CD4-positive, CD25-positive, alpha-beta regulatory T cell (primary cell): ENCODE data around the gene THSD7B. TPM values are rescaled to one million over a fixed set of nuclear protein-coding genes. Genes with fewer than 3 reads are reported as not detected.
A peak's percentile ranks its signal among the peaks of the same experiment; 100 is the strongest.
"Not testable (repeated sequence)": the region's sequence is repeated elsewhere in the genome, so short reads cannot be mapped to it uniquely, and the experiment has no call there.

Source experiments
- ATAC-seq, 2 donors: fragments of 150-1000 bp; cut with Tn5 transposase; one replicate each; pipeline ENCODE4 v1.10.0; 2021; ENCODE audit warnings: low read depth in 2 of 2, moderate number of reproducible peaks in 2 of 2, moderate library complexity in 1 of 2
- DNase-seq, 3 donors: peaks; one replicate each; pipeline versions ENCODE4 v3.0.0 to v3.0.0-alpha.2; 2012 to 2022; ENCODE audit warnings: mixed read lengths in 1 of 3
- H3K27ac ChIP-seq: one replicate; pipeline ENCODE4 v1.7.0; 2013; ENCODE audit warnings: mild to moderate bottlenecking, low read length; ENCODE audit not compliant: insufficient read depth, poor library complexity, severe bottlenecking
- H3K27me3 ChIP-seq: one replicate; pipeline ENCODE4 v1.7.0; 2013; ENCODE audit warnings: low read length; ENCODE audit not compliant: control insufficient read depth, insufficient read depth
- H3K36me3 ChIP-seq: one replicate; pipeline ENCODE4 v1.7.0; 2013; ENCODE audit warnings: mild to moderate bottlenecking, low read length, moderate library complexity; ENCODE audit not compliant: control insufficient read depth, insufficient read depth
- H3K4me1 ChIP-seq: 2 replicates; pipeline ENCODE4 v1.7.0; 2013; ENCODE audit warnings: mild to moderate bottlenecking, low read length; ENCODE audit not compliant: insufficient read depth, control insufficient read depth, poor library complexity, severe bottlenecking
- H3K4me3 ChIP-seq: one replicate; pipeline ENCODE4 v1.7.0; 2013; ENCODE audit warnings: low read depth, mild to moderate bottlenecking, low read length, moderate library complexity
- H3K9me3 ChIP-seq, 2 experiments: 1 replicate in 1 of 2; 2 replicates in 1 of 2; pipeline ENCODE4 v1.7.0; 2013; ENCODE audit warnings: low read length in 2 of 2, mild to moderate bottlenecking in 1 of 2, moderate library complexity in 1 of 2; ENCODE audit not compliant: control insufficient read depth in 2 of 2
- H3K27ac Mint-ChIP-seq, 3 donors: one replicate each; pipeline ENCODE4 v1.8.0; 2020 to 2022; ENCODE audit warnings: mild to moderate bottlenecking in 3 of 3, mixed read lengths in 3 of 3, moderate library complexity in 2 of 3
- H3K27me3 Mint-ChIP-seq: one replicate; pipeline ENCODE4 v1.8.0; 2022; ENCODE audit warnings: mild to moderate bottlenecking, mixed read lengths
- H3K36me3 Mint-ChIP-seq: one replicate; pipeline ENCODE4 v1.8.0; 2020; ENCODE audit warnings: mixed read lengths
- H3K4me1 Mint-ChIP-seq, 4 donors: one replicate each; pipeline ENCODE4 v1.8.0; 2020 to 2022; ENCODE audit warnings: mixed read lengths in 4 of 4, mild to moderate bottlenecking in 1 of 4
- H3K4me3 Mint-ChIP-seq, 4 donors: one replicate each; pipeline ENCODE4 v1.8.0; 2020 to 2022; ENCODE audit warnings: mild to moderate bottlenecking in 4 of 4, mixed read lengths in 4 of 4, moderate library complexity in 3 of 4
- H3K9me3 Mint-ChIP-seq, 7 donors: one replicate each; pipeline ENCODE4 v1.8.0; 2020 to 2022; ENCODE audit warnings: mixed read lengths in 7 of 7, mild to moderate bottlenecking in 3 of 7, moderate library complexity in 2 of 7
- polyA plus RNA-seq, 4 donors: library from polyadenylated mRNA; unstranded; fragments of 300-500 nt; fragmentation: Illumina TruSeq; gene quantifications; one replicate each; pipeline ENCODE4 v1.2.3, GENCODE V29; 2021
- total RNA-seq: library from RNA; stranded (reverse); gene quantifications from one replicate; pipeline ENCODE4 v1.2.3, GENCODE V29; 2022

THSD7B gene
- total and polyA plus RNA-seq, 5 donors from 2014 or later, result not detected

DNA sequence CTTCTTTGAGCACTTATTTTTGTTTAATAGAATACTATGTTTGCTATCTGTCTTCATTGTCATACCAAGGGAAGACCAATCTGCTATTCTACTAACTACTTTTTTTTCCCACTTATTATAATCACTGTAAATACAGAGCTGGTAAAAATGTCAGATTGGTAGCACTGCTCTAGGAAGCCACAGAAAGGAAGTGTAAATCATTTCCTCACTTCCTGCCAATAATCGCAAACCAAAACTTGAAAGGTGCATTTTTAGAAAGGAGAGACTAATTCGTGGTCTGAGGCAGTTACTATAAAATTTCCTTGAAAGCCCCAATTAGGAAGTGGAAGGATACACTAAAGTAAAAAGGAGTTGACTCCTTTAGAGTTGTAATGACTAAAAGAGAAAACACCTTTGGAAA, 13.9 kb upstream of the THSD7B start:
- H3K9me3 Mint-ChIP-seq, result peaks cover 0 to 4% (median 0%) of the 10 kb centered on the region in 7 donors
- no peak for DNase-seq
- H3K4me1 ChIP-seq, result no peaks in the 10 kb centered on the region
- H3K27ac Mint-ChIP-seq, result no peak overlapping the region
- H3K4me3 ChIP-seq, result no peak overlapping the region
- no peaks in the 10 kb centered on the region for H3K27me3 ChIP-seq
- H3K36me3 Mint-ChIP-seq, result no peaks in the 10 kb centered on the region
- no peaks in the 10 kb centered on the region for H3K9me3 ChIP-seq
- no peaks in the 10 kb centered on the region for H3K36me3 ChIP-seq
- no peak for ATAC-seq
- H3K27me3 Mint-ChIP-seq, result no peaks in the 10 kb centered on the region
- H3K4me3 Mint-ChIP-seq, result no peak overlapping the region
- no peaks in the 10 kb centered on the region for H3K4me1 Mint-ChIP-seq
- no peak overlapping the region for H3K27ac ChIP-seq

DNA sequence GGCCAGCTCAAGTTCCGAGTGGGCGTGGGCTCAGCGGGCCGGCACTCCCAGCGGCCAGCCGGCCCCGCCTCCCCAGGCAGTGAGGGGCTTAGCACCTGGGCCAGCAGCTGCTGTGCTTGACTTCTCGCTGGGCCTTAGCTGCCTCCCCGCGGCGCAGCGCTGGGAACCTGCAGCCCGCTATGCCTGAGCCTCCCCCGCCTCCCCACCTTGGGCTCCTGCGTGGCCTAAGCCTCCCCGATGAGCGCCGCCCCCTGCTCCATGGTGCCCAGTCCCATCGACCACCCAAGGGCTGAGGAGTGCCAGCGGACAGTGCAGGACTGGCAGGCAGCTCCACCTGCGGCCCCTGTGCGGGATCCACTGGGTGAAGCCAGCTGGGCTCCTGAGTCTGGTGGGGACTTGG, 6.8 kb upstream of the THSD7B start:
- H3K36me3 Mint-ChIP-seq, H3K36me3 ChIP-seq, ATAC-seq, H3K4me1 Mint-ChIP-seq, H3K4me3 Mint-ChIP-seq, H3K9me3 ChIP-seq, H3K4me1 ChIP-seq, H3K27ac ChIP-seq, H3K4me3 ChIP-seq, H3K27ac Mint-ChIP-seq, H3K27me3 ChIP-seq, DNase-seq, H3K9me3 Mint-ChIP-seq: not testable (repeated sequence)
- H3K27me3 Mint-ChIP-seq, result peaks cover 16% of the 10 kb centered on the region

DNA sequence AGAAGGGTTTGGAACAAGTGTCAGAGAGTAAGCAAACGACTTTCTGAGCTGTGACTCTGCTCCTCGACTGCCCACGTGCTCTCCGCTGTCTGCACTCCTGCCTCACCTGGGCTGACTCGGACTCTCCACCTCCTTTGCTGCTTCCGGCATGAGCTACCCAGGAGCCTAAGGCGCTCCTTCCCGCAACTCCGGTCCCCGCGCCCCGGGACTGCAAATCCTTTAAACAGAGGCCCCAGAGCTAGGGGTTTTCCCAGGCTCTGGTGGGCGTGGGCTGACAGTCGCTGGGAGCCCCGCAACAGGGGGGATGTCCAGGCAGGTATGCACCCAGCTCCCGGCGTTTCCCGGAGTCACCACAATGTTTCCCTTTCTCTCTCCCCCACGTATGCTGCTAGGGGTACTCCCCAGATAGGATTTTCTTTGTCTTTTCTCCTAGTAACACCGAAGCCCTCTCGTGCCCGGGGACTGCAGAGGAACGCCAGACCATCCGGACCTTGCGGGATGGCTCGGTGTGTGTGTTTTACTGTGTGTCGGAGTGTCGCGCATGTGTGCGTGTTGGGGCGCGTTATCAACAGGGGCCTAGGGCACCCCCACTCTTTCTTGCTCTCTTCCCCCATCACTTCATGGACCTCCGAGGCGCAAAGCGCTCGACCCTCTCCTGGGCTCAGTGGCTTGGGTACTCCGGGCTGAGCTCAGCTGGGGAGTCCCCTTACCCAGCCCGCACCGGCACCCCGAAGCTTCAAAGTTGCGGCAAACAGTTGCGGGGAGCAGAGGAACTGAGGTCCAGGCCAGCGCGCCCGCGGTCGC, 691 bp upstream of the THSD7B start:
- peaks cover 30% of the 10 kb centered on the region for H3K27me3 ChIP-seq
- peaks cover 0 to 6% (median 0%) of the 10 kb centered on the region in 7 donors for H3K9me3 Mint-ChIP-seq
- no peak overlapping the region for H3K27ac Mint-ChIP-seq
- no peak overlapping the region for H3K4me3 Mint-ChIP-seq
- ATAC-seq, result no peak
- no peak for DNase-seq
- H3K27me3 Mint-ChIP-seq, result peaks cover 64% of the 10 kb centered on the region
- peaks cover 0 to 12% (median 0%) of the 10 kb centered on the region in 4 donors for H3K4me1 Mint-ChIP-seq
- no peak overlapping the region for H3K4me3 ChIP-seq
- H3K27ac ChIP-seq, result no peak overlapping the region
- no peaks in the 10 kb centered on the region for H3K4me1 ChIP-seq
- no peaks in the 10 kb centered on the region for H3K9me3 ChIP-seq
- H3K36me3 Mint-ChIP-seq, result no peaks in the 10 kb centered on the region
- H3K36me3 ChIP-seq, result no peaks in the 10 kb centered on the region

DNA sequence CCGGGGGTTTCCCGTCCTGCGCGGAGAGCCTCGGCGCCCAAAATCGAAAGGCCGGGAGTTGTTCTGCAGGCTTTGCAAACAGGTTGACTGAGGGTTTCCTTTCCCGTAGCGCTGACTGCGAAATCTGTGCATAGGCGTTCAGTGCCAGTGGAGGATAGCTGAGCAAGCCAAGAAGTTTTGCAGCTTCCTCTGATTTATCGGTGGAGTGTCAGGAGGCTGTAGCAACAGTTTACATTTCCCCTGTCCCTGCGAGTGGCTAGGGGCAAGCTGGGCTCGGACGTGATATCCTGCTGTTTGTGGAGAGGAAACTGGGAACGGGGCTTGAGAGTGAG, 694 bp downstream of the THSD7B start:
- Histone ChIP-seq H3K4me3 (no peak overlapping the region), H3K36me3 (no peaks in the 10 kb centered on the region), H3K4me1 (no peaks in the 10 kb centered on the region), H3K27me3 (peaks cover 34% of the 10 kb centered on the region), H3K9me3 (no peaks in the 10 kb centered on the region), H3K27ac (no peak overlapping the region)
- Mint-ChIP-seq H3K9me3 (peaks cover 0 to 6% (median 0%) of the 10 kb centered on the region in 7 donors), H3K27ac (peak overlapping the region in 1 of 3 donors; percentile 52), H3K36me3 (no peaks in the 10 kb centered on the region), H3K27me3 (peaks cover 65% of the 10 kb centered on the region), H3K4me1 (peaks cover 0 to 12% (median 0%) of the 10 kb centered on the region in 4 donors), H3K4me3 (no peak overlapping the region)
- ATAC-seq (no peak), DNase-seq (no peak)

DNA sequence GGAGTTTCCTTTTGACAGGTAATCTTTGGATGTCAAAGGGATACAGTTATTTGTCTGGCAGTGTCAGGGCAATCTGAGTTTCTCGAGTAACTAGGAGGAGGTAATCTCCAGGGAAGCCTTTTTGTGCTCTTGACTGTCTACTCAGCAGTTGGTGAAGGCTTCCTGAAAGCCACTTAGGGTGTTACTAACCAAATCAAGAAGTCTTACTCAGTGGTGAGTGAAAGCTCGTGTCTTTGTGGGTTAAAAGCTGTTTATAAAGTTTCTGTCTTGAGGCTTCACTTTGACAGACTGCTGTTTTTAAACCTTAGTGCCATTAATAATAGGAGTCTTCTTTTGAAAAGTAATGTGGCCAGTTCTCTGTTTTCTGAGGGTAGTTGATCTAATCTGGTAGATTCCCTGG, 1.7 kb downstream of the THSD7B start:
- Histone ChIP-seq H3K36me3 (no peaks in the 10 kb centered on the region), H3K27ac (no peak overlapping the region), H3K27me3 (peaks cover 32% of the 10 kb centered on the region), H3K4me1 (no peaks in the 10 kb centered on the region), H3K4me3 (no peak overlapping the region), H3K9me3 (no peaks in the 10 kb centered on the region)
- DNase-seq (no peak), ATAC-seq (no peak)
- Mint-ChIP-seq H3K4me1 (peaks cover 0 to 12% (median 0%) of the 10 kb centered on the region in 4 donors), H3K9me3 (peaks cover 0 to 6% (median 0%) of the 10 kb centered on the region in 7 donors), H3K27me3 (peaks cover 63% of the 10 kb centered on the region), H3K27ac (no peak overlapping the region), H3K4me3 (no peak overlapping the region), H3K36me3 (no peaks in the 10 kb centered on the region)

DNA sequence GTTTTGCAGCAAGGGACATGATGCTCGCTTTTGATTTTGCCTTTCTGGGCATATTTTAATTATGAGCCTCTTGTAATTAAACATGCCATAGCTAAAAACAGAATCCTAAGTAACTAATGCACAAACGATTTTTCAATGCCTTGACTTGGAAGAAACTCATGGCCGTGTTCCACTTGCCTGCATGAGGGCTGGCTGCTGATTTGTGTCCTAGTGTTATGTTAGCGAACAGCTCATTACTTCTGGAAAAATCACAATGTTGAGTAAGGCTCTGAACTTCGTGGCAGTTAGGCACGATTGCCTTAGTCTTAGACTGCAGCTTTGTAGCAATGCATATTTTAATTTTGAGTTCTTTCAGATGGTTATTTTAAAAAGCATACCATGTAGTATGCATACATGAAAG, 4.5 kb downstream of the THSD7B start:
- Mint-ChIP-seq H3K9me3 (peaks cover 0 to 6% (median 0%) of the 10 kb centered on the region in 7 donors), H3K4me1 (peaks cover 0 to 3% (median 0%) of the 10 kb centered on the region in 4 donors), H3K27ac (no peak overlapping the region), H3K27me3 (peaks cover 34% of the 10 kb centered on the region), H3K4me3 (no peak overlapping the region), H3K36me3 (no peaks in the 10 kb centered on the region)
- Histone ChIP-seq H3K27me3 (peaks cover 21% of the 10 kb centered on the region), H3K9me3 (no peaks in the 10 kb centered on the region), H3K27ac (no peak overlapping the region), H3K4me3 (no peak overlapping the region), H3K36me3 (no peaks in the 10 kb centered on the region), H3K4me1 (no peaks in the 10 kb centered on the region)
- DNase-seq (no peak), ATAC-seq (no peak)

DNA sequence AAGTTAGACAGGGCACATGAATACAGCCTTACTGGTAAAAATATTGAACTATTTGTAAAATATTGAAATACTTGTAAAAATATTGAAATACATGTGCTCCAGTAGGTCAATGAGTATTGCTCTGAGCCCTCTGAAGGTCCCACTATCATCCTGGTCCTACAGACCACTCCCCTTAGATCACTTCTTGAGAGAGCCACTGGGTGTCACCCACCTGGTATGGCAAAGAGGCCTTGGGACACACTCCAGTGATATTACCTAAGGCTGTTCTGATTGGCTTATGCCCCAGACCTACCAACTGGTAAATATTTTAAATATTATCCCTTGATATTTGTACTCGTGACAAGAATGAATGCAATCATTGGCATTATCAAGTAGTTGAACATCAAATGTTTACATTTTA, 5.0 kb downstream of the THSD7B start:
- DNase-seq (no peak), ATAC-seq (no peak)
- Mint-ChIP-seq H3K9me3 (peaks cover 0 to 6% (median 0%) of the 10 kb centered on the region in 7 donors), H3K4me3 (no peak overlapping the region), H3K36me3 (no peaks in the 10 kb centered on the region), H3K27me3 (peaks cover 32% of the 10 kb centered on the region), H3K27ac (no peak overlapping the region), H3K4me1 (peaks cover 0 to 2% (median 0%) of the 10 kb centered on the region in 4 donors)
- no peak overlapping the region for H3K27ac ChIP-seq
- H3K27me3 ChIP-seq, result peaks cover 21% of the 10 kb centered on the region
- no peaks in the 10 kb centered on the region for H3K4me1 ChIP-seq
- H3K4me3 ChIP-seq, result no peak overlapping the region
- H3K36me3 ChIP-seq, result no peaks in the 10 kb centered on the region
- no peaks in the 10 kb centered on the region for H3K9me3 ChIP-seq

DNA sequence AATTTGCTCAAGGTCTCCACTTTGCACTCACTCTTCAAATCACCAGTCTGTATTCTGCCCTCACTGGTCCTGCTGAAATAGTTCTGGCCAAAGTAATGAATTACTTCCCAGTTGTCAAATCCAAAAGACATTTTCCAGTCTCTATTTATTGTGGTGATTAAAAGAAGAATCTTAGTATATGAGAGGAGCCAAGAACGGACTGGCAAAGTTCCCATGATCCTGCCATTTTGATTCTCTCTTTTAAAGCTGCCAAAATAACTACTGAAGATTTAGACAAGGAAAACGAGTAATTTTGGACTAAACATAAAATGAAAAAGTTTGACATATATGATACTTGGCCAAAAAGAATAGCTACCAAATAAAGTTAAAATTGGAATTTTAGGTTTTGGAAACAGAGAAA, 12.0 kb downstream of the THSD7B start:
- H3K27me3 Mint-ChIP-seq, result peaks cover 10% of the 10 kb centered on the region
- Histone ChIP-seq H3K27me3 (no peaks in the 10 kb centered on the region), H3K27ac (no peak overlapping the region), H3K4me1 (no peaks in the 10 kb centered on the region), H3K4me3 (no peak overlapping the region), H3K9me3 (no peaks in the 10 kb centered on the region), H3K36me3 (no peaks in the 10 kb centered on the region)
- no peak for DNase-seq
- no peak for ATAC-seq
- H3K36me3 Mint-ChIP-seq, result no peaks in the 10 kb centered on the region
- no peak overlapping the region for H3K27ac Mint-ChIP-seq
- H3K4me3 Mint-ChIP-seq, result no peak overlapping the region
- H3K9me3 Mint-ChIP-seq, result peaks cover 0 to 3% (median 1%) of the 10 kb centered on the region in 7 donors
- H3K4me1 Mint-ChIP-seq, result no peaks in the 10 kb centered on the region
